Activated CD4-positive, alpha-beta memory T cell treated with anti-CD3 and anti-CD28 coated beads for 36 hours (primary cell): ENCODE measurements around the gene XRN2. TPM values are rescaled to one million over a fixed set of nuclear protein-coding genes. Genes with fewer than 3 reads are reported as not detected.

Experiments used
- CTCF ChIA-PET: fragments of 350-600 bp; sonication (Branson Sonifier 250); formaldehyde crosslinking; loops from one replicate; lab custom pipeline; 2021; ENCODE audit warnings: antibody characterized with exemption, inconsistent platforms; lab: Charles Lee
- POLR2A ChIA-PET: fragments of 350-600 bp; sonication (Branson Sonifier 250); formaldehyde crosslinking; loops from one replicate; lab custom pipeline; 2021; ENCODE audit warnings: antibody characterized with exemption; lab: Charles Lee
- DNase-seq: peaks from one replicate; pipeline ENCODE4 v3.0.0-alpha.2; 2020
- H3K27ac Mint-ChIP-seq: one replicate; pipeline ENCODE4 v1.8.0; 2021; ENCODE audit warnings: mixed read lengths
- H3K27me3 Mint-ChIP-seq: one replicate; pipeline ENCODE4 v1.8.0; 2021; ENCODE audit warnings: mixed read lengths
- H3K36me3 Mint-ChIP-seq: one replicate; pipeline ENCODE4 v1.8.0; 2021; ENCODE audit warnings: mixed read lengths
- H3K4me1 Mint-ChIP-seq: one replicate; pipeline ENCODE4 v1.8.0; 2021; ENCODE audit warnings: low read depth, mixed read lengths
- H3K4me3 Mint-ChIP-seq: one replicate; pipeline ENCODE4 v1.8.0; 2021; ENCODE audit warnings: mild to moderate bottlenecking, mixed read lengths
- H3K9me3 Mint-ChIP-seq: one replicate; pipeline ENCODE4 v1.8.0; 2021; ENCODE audit warnings: mixed read lengths
- intact Hi-C: fragments of 100-400 bp; cut with micrococcal nuclease; formaldehyde crosslinking; loops from one replicate; pipeline ENCODE4 v1.15.1; 2023
- total RNA-seq, 2 experiments: library from RNA; stranded (reverse); gene quantifications; one replicate each; pipeline ENCODE4 v1.2.3, GENCODE V29; 2021

Gene XRN2
- total RNA-seq, 2 experiments from 2014 or later = 91.0 to 94.4 TPM

- Mint-ChIP-seq H3K36me3 (peaks cover 35% of the 10 kb centered on the region), H3K9me3 (no peaks in the 10 kb centered on the region), H3K27ac (no peak overlapping the region), H3K27me3 (no peaks in the 10 kb centered on the region), H3K4me3 (no peak overlapping the region), H3K4me1 (peaks cover 6% of the 10 kb centered on the region)
- no peak for DNase-seq
- ChIA-PET POLR2A (no interaction called here), CTCF (interaction anchor here (1.2 kb wide), 1 partner anchor 141 kb away, joined by 5 read pairs; no protein-coding TSS in a partner anchor)
- intact Hi-C loops = no loop called here
Observed at GRCh38 chr20:21376626-21377025, 73.5 kb downstream of the XRN2 start.

GRCh38 chr20:21377701-21378100 is 74.6 kb downstream of the XRN2 start:
- intact Hi-C loops = no loop called here
- Mint-ChIP-seq H3K36me3 (peaks cover 34% of the 10 kb centered on the region), H3K9me3 (no peaks in the 10 kb centered on the region), H3K4me1 (peaks cover 6% of the 10 kb centered on the region), H3K27ac (no peak overlapping the region), H3K27me3 (no peaks in the 10 kb centered on the region), H3K4me3 (no peak overlapping the region)
- no peak for DNase-seq
- ChIA-PET POLR2A (no interaction called here), CTCF (no interaction called here)

GRCh38 chr20:21378259-21378658 is 75.1 kb downstream of the XRN2 start:
- intact Hi-C loops = no loop called here
- Mint-ChIP-seq H3K4me1 (peaks cover 6% of the 10 kb centered on the region), H3K27me3 (no peaks in the 10 kb centered on the region), H3K4me3 (no peak overlapping the region), H3K9me3 (no peaks in the 10 kb centered on the region), H3K36me3 (peaks cover 36% of the 10 kb centered on the region), H3K27ac (no peak overlapping the region)
- ChIA-PET CTCF (interaction anchor here (1.0 kb wide), 1 partner anchor 143 kb away, joined by 3 read pairs; no protein-coding TSS in a partner anchor), POLR2A (no interaction called here)
- no peak for DNase-seq

GRCh38 chr20:21380711-21381110 is 77.6 kb downstream of the XRN2 start:
- ChIA-PET CTCF (interaction anchor here (0.9 to 1.0 kb wide), 3 partner anchors 125 to 145 kb away, joined by 3 to 5 read pairs (median 4); no protein-coding TSS in a partner anchor), POLR2A (no interaction called here)
- Mint-ChIP-seq H3K27ac (no peak overlapping the region), H3K4me3 (no peak overlapping the region), H3K9me3 (no peaks in the 10 kb centered on the region), H3K4me1 (peaks cover 4% of the 10 kb centered on the region), H3K27me3 (no peaks in the 10 kb centered on the region), H3K36me3 (peaks cover 35% of the 10 kb centered on the region)
- intact Hi-C loops = no loop called here
- DNase-seq = no peak

GRCh38 chr20:21381619-21382018 is 78.5 kb downstream of the XRN2 start:
- no peaks in the 10 kb centered on the region for H3K27me3 Mint-ChIP-seq
- ChIA-PET CTCF (interaction anchor here (0.9 to 1.6 kb wide), 4 partner anchors 124 to 147 kb away, joined by 3 to 6 read pairs (median 4); no protein-coding TSS in a partner anchor), POLR2A (interaction anchor here (1.1 kb wide), 1 partner anchor 9 kb away, joined by 3 read pairs; no protein-coding TSS in a partner anchor)
- intact Hi-C loops = no loop called here
- no peak overlapping the region for H3K4me3 Mint-ChIP-seq
- no peak for DNase-seq
- H3K27ac Mint-ChIP-seq = no peak overlapping the region
- peaks cover 34% of the 10 kb centered on the region for H3K36me3 Mint-ChIP-seq
- H3K9me3 Mint-ChIP-seq = no peaks in the 10 kb centered on the region
- peaks cover 4% of the 10 kb centered on the region for H3K4me1 Mint-ChIP-seq

GRCh38 chr20:21384308-21384892 is 81.3 kb downstream of the XRN2 start:
- H3K9me3 Mint-ChIP-seq = no peaks in the 10 kb centered on the region
- intact Hi-C loops = no loop called here
- CTCF ChIA-PET = no interaction called here

GRCh38 chr20:21386111-21386510 is 83.0 kb downstream of the XRN2 start:
- Mint-ChIP-seq H3K4me1 (no peaks in the 10 kb centered on the region), H3K4me3 (no peak overlapping the region), H3K36me3 (peaks cover 43% of the 10 kb centered on the region), H3K27me3 (peaks cover 1% of the 10 kb centered on the region), H3K27ac (no peak overlapping the region), H3K9me3 (no peaks in the 10 kb centered on the region)
- intact Hi-C loops = no loop called here
- POLR2A ChIA-PET = no interaction called here
- DNase-seq = no peak
- CTCF ChIA-PET = interaction anchor here (1.5 kb wide), 1 partner anchor 150 kb away, joined by 5 read pairs; no protein-coding TSS in a partner anchor

More at GRCh38 chr20:21384308-21384892, 81.3 kb downstream of the XRN2 start:
- no peak overlapping the region for H3K27ac Mint-ChIP-seq
- peaks cover 44% of the 10 kb centered on the region for H3K36me3 Mint-ChIP-seq
- POLR2A ChIA-PET = interaction anchor here (1.0 kb wide), 1 partner anchor 81 kb away, joined by 3 read pairs; no protein-coding TSS in a partner anchor
- H3K27me3 Mint-ChIP-seq = no peaks in the 10 kb centered on the region
- H3K4me3 Mint-ChIP-seq = no peak overlapping the region
- no peak for DNase-seq
- H3K4me1 Mint-ChIP-seq = peaks cover 2% of the 10 kb centered on the region

- no peak for DNase-seq
- ChIA-PET CTCF (interaction anchor here (1.5 kb wide), 1 partner anchor 152 kb away, joined by 5 read pairs; no protein-coding TSS in a partner anchor), POLR2A (no interaction called here)
- no peak overlapping the region for H3K4me3 Mint-ChIP-seq
- H3K27me3 Mint-ChIP-seq = peaks cover 10% of the 10 kb centered on the region
- H3K36me3 Mint-ChIP-seq = peaks cover 41% of the 10 kb centered on the region
- peaks cover 5% of the 10 kb centered on the region for H3K4me1 Mint-ChIP-seq
- H3K27ac Mint-ChIP-seq = no peak overlapping the region
- H3K9me3 Mint-ChIP-seq = no peaks in the 10 kb centered on the region
- intact Hi-C loops = no loop called here
Observed at GRCh38 chr20:21387528-21387927, 84.4 kb downstream of the XRN2 start.

GRCh38 chr20:21388566-21388965 is 85.4 kb downstream of the XRN2 start:
- no peak for DNase-seq
- intact Hi-C loops = no loop called here
- ChIA-PET CTCF (interaction anchor here (1.1 to 3.2 kb wide), 2 partner anchors 112 to 153 kb away, joined by 3 to 14 read pairs; no protein-coding TSS in a partner anchor), POLR2A (no interaction called here)
- Mint-ChIP-seq H3K4me3 (no peak overlapping the region), H3K9me3 (no peaks in the 10 kb centered on the region), H3K4me1 (peaks cover 9% of the 10 kb centered on the region), H3K27ac (no peak overlapping the region), H3K36me3 (peaks cover 35% of the 10 kb centered on the region), H3K27me3 (peaks cover 20% of the 10 kb centered on the region)

- Mint-ChIP-seq H3K36me3 (peaks cover 30% of the 10 kb centered on the region), H3K4me3 (no peak overlapping the region), H3K9me3 (no peaks in the 10 kb centered on the region), H3K4me1 (peaks cover 9% of the 10 kb centered on the region), H3K27ac (no peak overlapping the region), H3K27me3 (peaks cover 26% of the 10 kb centered on the region)
- intact Hi-C loops = no loop called here
- ChIA-PET CTCF (interaction anchor here (1.1 to 3.2 kb wide), 3 partner anchors 111 to 154 kb away, joined by 3 to 14 read pairs (median 4); no protein-coding TSS in a partner anchor), POLR2A (no interaction called here)
- no peak for DNase-seq
Observed at GRCh38 chr20:21389368-21389767, 86.2 kb downstream of the XRN2 start.

GRCh38 chr20:21390768-21391167 is 87.6 kb downstream of the XRN2 start:
- Mint-ChIP-seq H3K36me3 (peaks cover 34% of the 10 kb centered on the region), H3K27ac (no peak overlapping the region)

More at GRCh38 chr20:21390768-21391167, 87.6 kb downstream of the XRN2 start:
- ChIA-PET CTCF (interaction anchor here (1.1 to 3.2 kb wide), 3 partner anchors 114 to 155 kb away, joined by 4 to 14 read pairs (median 4); no protein-coding TSS in a partner anchor), POLR2A (interaction anchor here (1.5 kb wide), 1 partner anchor 9 kb away, joined by 3 read pairs; no protein-coding TSS in a partner anchor)
- intact Hi-C loops = loop anchor here (10.0 kb wide), 2 partner anchors 314 to 1026 kb away; partner anchors contain the start of genes INSM1 and PAX1
- Mint-ChIP-seq H3K4me3 (no peak overlapping the region), H3K27me3 (peaks cover 36% of the 10 kb centered on the region), H3K4me1 (peaks cover 16% of the 10 kb centered on the region), H3K9me3 (no peaks in the 10 kb centered on the region)
- no peak for DNase-seq
